Stimulated activated CD8-positive, alpha-beta memory T cell treated with anti-CD3 and anti-CD28 coated beads, Interleukin-15, amount 100 ng/mL, for 1 hour (primary cell): Measurements from ENCODE around the gene ERFL.
"Not testable (repeated sequence)": the region's sequence is repeated elsewhere in the genome, so short reads cannot be mapped to it uniquely, and the experiment has no call there.

Experiments used
- DNase-seq: peaks from one replicate; pipeline ENCODE4 v3.0.0-alpha.2; 2020; ENCODE audit warnings: low read depth

The ERFL gene

DNA sequence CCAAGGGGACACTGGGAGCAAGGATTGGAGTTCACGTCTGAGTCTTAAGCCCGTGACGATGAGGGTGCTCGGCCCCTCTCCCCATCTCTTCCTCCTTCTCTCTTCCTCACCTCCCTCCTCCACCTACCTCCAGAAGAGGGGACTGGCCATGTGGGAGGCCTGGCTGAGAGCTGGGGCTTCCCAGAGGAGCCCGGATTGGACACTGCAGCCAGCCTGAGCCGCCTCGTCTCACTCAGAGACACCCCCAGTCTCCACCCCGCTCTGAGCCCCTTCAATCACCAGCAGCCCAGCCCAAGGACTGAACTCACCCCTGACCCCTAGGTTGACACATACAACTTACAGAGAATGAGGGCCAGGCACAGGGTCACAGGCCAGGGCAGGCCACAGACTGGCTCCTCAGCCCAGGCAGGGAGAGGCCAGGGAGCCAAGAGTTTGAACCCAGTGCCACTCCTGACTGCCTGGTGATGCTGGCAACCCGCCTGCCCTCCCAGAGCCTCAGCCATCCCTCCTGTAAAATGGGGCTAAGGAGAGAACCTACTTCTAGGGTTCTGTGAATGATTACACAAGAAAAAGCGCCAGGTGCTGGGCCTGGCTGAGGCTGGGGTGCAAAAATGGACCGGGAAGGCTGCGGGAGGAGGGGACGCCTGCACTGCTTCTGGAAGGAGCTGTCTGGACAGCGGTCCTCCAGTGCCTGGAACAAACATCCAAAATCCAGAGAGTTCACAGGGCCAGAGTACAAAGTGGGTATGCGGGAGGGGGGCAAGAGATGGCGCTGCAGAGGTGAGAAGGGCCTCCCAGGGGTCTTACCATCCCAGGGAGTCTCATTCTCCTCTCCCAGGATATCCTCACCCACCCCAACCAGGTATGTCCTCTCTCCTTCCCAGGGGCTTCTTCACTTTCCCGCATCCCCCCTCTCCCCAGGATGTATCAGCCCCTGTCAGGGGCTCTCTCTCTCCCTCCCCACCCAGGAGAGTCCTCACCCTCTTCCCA lies 50.0 kb downstream of the ERFL start:
- no peak for DNase-seq

- DNase-seq = no peak
Observed at GRCh38 chr19:41876847-41877832, 51.1 kb downstream of the ERFL start, which contains the start of gene CD79A. TSS of gene CD79A (plus strand) at chr19:41877279. CDS start at chr19:41877305, 26 bp downstream.

DNA sequence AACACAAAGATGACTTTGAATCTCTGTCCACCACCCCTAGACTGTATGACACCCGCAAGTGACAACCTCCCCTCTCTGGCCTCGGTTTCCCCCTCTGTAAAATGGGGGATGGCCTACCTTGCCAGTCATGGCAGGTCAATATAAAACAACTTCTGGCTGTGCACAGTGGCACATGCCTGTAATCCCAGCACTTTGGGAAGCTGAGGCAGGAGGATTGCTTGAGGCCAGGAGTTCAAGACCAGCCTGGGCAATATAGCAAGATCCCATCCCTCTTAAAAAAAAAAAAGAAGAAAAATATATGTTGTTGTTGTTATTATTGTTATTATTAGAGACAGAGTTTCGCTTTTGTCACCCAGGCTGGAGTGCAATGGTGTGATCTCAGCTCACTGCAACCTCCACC lies 52.3 kb downstream of the ERFL start:
- not testable (repeated sequence) for DNase-seq

- peak; percentile 44 for DNase-seq
Observed at GRCh38 chr19:41872775-41873647, 55.2 kb downstream of the ERFL start.

- DNase-seq = no peak
Observed at GRCh38 chr19:41872384-41872774, 55.9 kb downstream of the ERFL start.

DNA sequence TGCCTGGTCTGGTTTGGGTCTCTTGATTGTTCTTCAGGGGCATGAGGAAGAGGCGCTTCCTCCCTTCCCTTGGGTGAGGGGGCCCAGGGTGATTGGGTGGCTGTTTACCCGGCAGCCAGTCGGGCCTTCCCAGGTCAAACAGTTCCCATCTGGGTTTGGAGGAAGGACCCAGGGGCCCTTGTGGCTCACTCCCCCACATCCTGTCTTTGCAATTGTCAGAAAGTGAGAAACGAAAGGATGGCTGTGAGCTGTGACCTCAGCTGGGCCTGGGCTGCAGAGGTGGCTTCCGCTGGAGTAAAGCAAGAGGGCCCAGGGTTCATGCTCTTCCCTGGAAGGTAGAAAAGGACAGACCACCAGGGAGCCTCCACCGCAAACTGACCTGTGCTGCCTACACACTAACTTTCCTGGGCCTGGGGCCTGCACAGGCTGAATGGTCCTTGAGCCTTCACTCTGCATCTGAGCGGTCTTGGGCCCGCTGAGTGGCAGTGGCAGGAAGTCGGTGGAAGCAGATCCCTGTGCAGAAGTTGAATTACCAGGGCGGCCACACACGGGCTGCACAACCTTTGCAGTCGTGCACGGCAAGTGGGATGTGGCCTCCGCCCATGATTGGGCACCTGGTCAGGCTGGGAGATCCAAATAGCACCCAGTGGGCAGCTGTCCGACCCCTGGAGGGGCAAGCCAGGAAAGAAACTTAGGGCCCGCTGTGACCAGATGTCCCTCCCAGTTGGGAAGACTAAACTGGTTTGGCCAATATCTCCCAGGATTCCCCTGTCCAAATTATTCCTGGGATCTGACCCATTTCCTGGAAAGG lies 56.5 kb downstream of the ERFL start:
- no peak for DNase-seq

- no peak for DNase-seq
Observed at GRCh38 chr19:41870401-41870873, 57.8 kb downstream of the ERFL start.

DNA sequence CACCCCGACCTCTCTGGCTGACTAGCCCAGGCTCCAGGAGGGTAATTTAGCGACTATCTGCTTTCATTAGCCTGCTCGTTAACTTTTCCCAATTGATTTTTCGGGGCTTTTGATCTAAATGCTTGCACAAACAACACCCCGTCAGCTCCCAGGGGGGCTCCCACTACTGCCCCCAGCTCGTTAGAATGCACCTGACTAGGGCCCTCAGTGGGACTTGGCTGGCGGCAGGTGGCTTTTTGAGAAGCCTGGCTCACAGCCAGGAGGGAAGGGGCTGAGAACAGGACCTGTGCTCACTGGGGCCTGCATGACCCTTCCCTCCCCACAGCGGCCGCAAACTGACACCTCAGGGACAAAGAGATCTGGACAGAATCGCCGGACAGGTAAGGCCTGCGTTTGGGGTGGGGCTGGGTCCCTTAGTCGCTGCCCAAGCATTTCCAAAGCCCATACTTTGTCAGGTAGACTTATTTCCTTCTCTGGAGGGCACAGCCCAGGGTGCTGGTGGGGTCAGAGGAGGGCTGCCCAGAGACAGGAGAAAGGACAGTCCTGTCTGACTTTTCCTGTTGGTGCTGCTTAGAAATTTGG lies 58.8 kb downstream of the ERFL start:
- no peak for DNase-seq

DNA sequence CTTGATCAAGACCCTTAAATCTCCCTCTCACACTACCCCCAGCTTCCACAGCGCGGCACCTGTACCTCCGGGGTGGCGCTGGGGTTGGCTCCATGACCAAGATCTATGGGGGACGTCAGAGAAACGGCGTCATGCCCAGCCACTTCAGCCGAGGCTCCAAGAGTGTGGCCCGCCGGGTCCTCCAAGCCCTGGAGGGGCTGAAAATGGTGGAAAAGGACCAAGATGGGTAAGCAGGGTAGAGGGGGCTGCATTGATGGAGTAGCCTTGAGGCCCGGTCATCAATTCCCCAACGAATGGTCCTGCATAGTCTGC lies 59.3 kb downstream of the ERFL start:
- no peak for DNase-seq

GRCh38 chr19:41868120-41868988 lies 59.9 kb downstream of the ERFL start:
- no peak for DNase-seq

DNA sequence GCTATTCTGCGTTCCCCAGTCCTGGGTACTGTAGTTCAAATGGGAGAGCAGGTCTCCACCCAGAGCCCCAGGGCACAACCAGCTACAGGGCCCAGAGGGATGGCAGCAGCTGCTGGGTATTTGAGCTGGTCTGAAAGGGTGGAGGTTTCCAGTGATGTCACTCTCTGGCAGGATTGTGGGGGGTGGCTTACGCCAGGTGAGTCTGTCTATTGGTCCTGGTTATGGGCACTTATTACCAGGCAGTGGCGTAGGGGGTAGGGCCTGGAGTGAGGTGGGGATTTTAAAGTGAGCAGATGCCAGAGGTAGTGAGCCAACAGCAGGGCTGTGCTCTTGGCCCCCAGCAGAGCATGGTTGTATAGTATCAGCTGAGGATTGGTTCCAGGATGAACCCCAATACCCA lies 62.0 kb downstream of the ERFL start:
- no peak for DNase-seq

DNA sequence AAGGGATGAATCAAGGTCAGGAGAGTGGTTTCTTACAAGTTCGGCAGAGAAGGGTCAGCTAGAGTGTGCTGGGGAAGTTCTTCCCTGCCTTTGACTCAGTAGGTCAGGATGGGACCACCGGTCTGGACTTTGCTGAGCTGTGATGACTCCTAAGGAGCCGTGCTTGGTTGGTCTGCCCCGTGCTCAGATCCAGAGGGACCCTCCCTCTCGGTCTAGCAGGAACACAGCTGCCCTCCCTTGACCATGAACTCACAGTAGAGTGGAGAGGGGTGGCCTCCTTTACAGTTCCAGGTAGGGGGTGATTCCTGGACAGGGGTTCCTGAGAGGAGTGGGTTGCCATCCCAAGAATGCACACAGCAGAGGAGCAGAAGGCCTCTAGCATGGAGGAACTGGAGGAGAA lies 63.9 kb downstream of the ERFL start:
- DNase-seq = no peak

GRCh38 chr19:41863209-41863931 lies 64.9 kb downstream of the ERFL start:
- DNase-seq = no peak

- DNase-seq = no peak
Observed at GRCh38 chr19:41862445-41862986, 65.7 kb downstream of the ERFL start.

- DNase-seq = no peak
Observed at GRCh38 chr19:41861846-41862245, 66.4 kb downstream of the ERFL start.

- DNase-seq = no peak
Observed at GRCh38 chr19:41861116-41861768, 67.0 kb downstream of the ERFL start.

DNA sequence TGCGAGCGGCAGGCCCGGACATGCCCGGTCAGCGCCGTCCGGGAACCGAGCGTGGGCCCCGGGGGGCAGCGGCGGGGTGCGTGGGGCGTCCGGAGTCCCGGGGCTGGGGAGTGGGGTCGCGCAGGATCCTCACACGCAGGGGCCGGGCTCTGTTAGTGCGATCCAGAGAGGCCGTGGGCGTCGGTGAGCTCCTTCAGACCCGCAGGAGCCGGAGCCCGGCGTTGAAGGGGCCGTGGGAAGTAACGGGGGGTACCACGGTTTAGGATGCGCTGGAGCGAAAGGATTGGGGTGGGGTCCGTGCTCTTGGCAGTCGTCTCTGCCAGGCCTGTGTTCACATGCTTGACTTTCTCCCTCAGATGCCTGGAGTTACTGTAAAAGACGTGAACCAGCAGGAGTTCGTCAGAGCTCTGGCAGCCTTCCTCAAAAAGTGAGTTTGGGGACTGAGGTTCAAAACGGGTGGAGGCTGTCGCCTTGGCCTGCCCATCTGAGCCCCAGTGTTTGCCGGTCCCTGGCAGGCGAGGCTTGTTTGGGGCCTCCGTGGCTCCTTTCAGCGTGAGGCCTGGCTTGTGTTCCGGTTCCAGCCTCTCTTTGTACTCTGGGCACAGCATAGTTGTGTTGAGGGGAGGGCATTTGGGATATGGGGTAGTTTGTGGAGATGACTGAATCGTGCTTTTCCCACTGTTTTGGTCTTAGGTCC lies 67.7 kb downstream of the ERFL start:
- no peak for DNase-seq
